GM23338 (cell line): ENCODE results near the gene AGER. TPM values are rescaled to one million over a fixed set of nuclear protein-coding genes. Genes with fewer than 3 reads are reported as not detected.

Experiments
- ATAC-seq: fragments of 200-7000 bp; cut with Tn5 transposase; 3 replicates; pipeline ENCODE4 v1.9.1; 2020
- DNase-seq: peaks from one replicate; pipeline ENCODE4 v3.0.0-alpha.2; 2015; ENCODE audit warnings: low spot score
- H2AFZ ChIP-seq: fragments of 200-600 bp; sonication (generic); 2 replicates; pipeline ENCODE4 v1.8.0; 2016; ENCODE audit warnings: antibody characterized with exemption, mild to moderate bottlenecking, moderate library complexity
- H3F3A ChIP-seq: fragments of 200-600 bp; sonication (generic); replicated peaks from 2 replicates; pipeline ENCODE4 v1.8.0; 2017; ENCODE audit warnings: antibody characterized with exemption, mixed run types, low read depth
- H3K27ac ChIP-seq: fragments of 200-600 bp; sonication (generic); 2 replicates; pipeline ENCODE4 v1.6.1; 2016; ENCODE audit warnings: low read depth
- H3K27me3 ChIP-seq: fragments of 200-600 bp; sonication (generic); 2 replicates; pipeline ENCODE4 v1.8.0; 2016; ENCODE audit warnings: mild to moderate bottlenecking, mixed run types, moderate library complexity; ENCODE audit not compliant: insufficient read depth
- H3K36me3 ChIP-seq: fragments of 200-600 bp; sonication (generic); 2 replicates; pipeline ENCODE4 v1.8.0; 2016; ENCODE audit warnings: mild to moderate bottlenecking; ENCODE audit not compliant: insufficient read depth
- H3K4me1 ChIP-seq: fragments of 200-600 bp; sonication (generic); 2 replicates; pipeline ENCODE4 v1.8.0; 2016; ENCODE audit warnings: mild to moderate bottlenecking, moderate library complexity; ENCODE audit not compliant: insufficient read depth
- H3K4me2 ChIP-seq: fragments of 200-600 bp; sonication (generic); 2 replicates; pipeline ENCODE4 v1.7.1; 2017; ENCODE audit warnings: mixed run types
- H3K4me3 ChIP-seq: fragments of 200-600 bp; sonication (generic); 2 replicates; pipeline ENCODE4 v1.6.1; 2016; ENCODE audit warnings: mixed run types
- H3K79me2 ChIP-seq: fragments of 200-600 bp; sonication (generic); replicated peaks from 2 replicates; pipeline ENCODE4 v1.8.0; 2017; ENCODE audit warnings: mild to moderate bottlenecking; ENCODE audit not compliant: insufficient read depth
- H3K9me2 ChIP-seq: fragments of 200-600 bp; sonication (generic); 2 replicates; pipeline ENCODE4 v1.8.0; 2017; ENCODE audit not compliant: insufficient read depth
- H4K20me1 ChIP-seq: fragments of 200-600 bp; sonication (generic); replicated peaks from 2 replicates; pipeline ENCODE4 v1.8.0; 2017; ENCODE audit warnings: mild to moderate bottlenecking; ENCODE audit not compliant: insufficient read depth
- H3K27ac Mint-ChIP-seq: 2 replicates; pipeline ENCODE4 v1.8.0; 2020; ENCODE audit warnings: inconsistent platforms, mild to moderate bottlenecking, moderate library complexity, mixed read lengths
- H3K27me3 Mint-ChIP-seq: 3 replicates; pipeline ENCODE4 v1.8.0; 2022; ENCODE audit warnings: low read depth, mild to moderate bottlenecking, moderate library complexity, mixed read lengths, inconsistent platforms; ENCODE audit not compliant: insufficient read depth, poor library complexity
- H3K36me3 Mint-ChIP-seq: 3 replicates; pipeline ENCODE4 v1.8.0; 2021; ENCODE audit warnings: low read depth, mild to moderate bottlenecking, inconsistent platforms, moderate library complexity, mixed read lengths
- H3K4me1 Mint-ChIP-seq: 3 replicates; pipeline ENCODE4 v1.8.0; 2020; ENCODE audit warnings: mild to moderate bottlenecking, inconsistent platforms, mixed read lengths
- H3K4me3 Mint-ChIP-seq: 3 replicates; pipeline ENCODE4 v1.8.0; 2021; ENCODE audit warnings: moderate library complexity, mild to moderate bottlenecking, inconsistent platforms, mixed read lengths
- H3K9me3 Mint-ChIP-seq: 3 replicates; pipeline ENCODE4 v1.8.0; 2020; ENCODE audit warnings: moderate library complexity, mild to moderate bottlenecking, inconsistent platforms, mixed read lengths
- CTCF ChIP-seq, 2 experiments: fragments of 200-600 bp in 1 of 2; sonication (generic) in 1 of 2; conservative IDR thresholded peaks; 2 replicates each; pipeline versions ENCODE4 v1.5.1 to v1.6.1; 2016 to 2017; ENCODE audit warnings: antibody characterized with exemption in 2 of 2, low read depth in 2 of 2, mild to moderate bottlenecking in 2 of 2, moderate library complexity in 1 of 2
- ETS1 ChIP-seq: IDR thresholded peaks from 2 replicates; pipeline ENCODE4 v1.6.1; 2016; ENCODE audit warnings: antibody characterized with exemption
- EZH2 ChIP-seq: fragments of 200-600 bp; sonication (generic); IDR thresholded peaks from one replicate; pipeline ENCODE4 v1.8.0; 2017; ENCODE audit warnings: antibody characterized with exemption, mild to moderate bottlenecking, low read depth; ENCODE audit not compliant: unreplicated experiment
- JUNB ChIP-seq: IDR thresholded peaks from one replicate; pipeline ENCODE4 v1.6.1; 2016; ENCODE audit warnings: antibody characterized with exemption; ENCODE audit not compliant: unreplicated experiment
- STAT1 ChIP-seq: IDR thresholded peaks from one replicate; pipeline ENCODE4 v1.6.1; 2016; ENCODE audit warnings: antibody characterized with exemption; ENCODE audit not compliant: unreplicated experiment
- ZNF331 ChIP-seq: fragments of 250-450 bp; sonication (Bioruptor Pico); IDR thresholded peaks from 2 replicates; pipeline ENCODE4 v1.5.0; 2020; ENCODE audit warnings: low read depth, mild to moderate bottlenecking, moderate library complexity
- ZNF462 ChIP-seq: fragments of 250-450 bp; sonication (Bioruptor Pico); IDR thresholded peaks from 2 replicates; pipeline ENCODE4 v1.5.0; 2020; ENCODE audit warnings: mild to moderate bottlenecking, moderate library complexity
- polyA plus RNA-seq: library from polyadenylated mRNA; unstranded; fragments of >200 nt; fragmentation: Nextera tagmentation; extraction: Ambion mirVana; gene quantifications from 2 replicates; pipeline ENCODE4 v1.2.1, GENCODE V29; 2016
- total RNA-seq: library from RNA; depleted of rRNA; stranded (reverse); fragments of >200 nt; shearing (Covaris generic); gene quantifications from 2 replicates; pipeline ENCODE4 v1.2.3, GENCODE V29; 2014

AGER gene
- total and polyA plus RNA-seq, 2 experiments from 2014 or later = 2.3 to 3.4 TPM

DNA sequence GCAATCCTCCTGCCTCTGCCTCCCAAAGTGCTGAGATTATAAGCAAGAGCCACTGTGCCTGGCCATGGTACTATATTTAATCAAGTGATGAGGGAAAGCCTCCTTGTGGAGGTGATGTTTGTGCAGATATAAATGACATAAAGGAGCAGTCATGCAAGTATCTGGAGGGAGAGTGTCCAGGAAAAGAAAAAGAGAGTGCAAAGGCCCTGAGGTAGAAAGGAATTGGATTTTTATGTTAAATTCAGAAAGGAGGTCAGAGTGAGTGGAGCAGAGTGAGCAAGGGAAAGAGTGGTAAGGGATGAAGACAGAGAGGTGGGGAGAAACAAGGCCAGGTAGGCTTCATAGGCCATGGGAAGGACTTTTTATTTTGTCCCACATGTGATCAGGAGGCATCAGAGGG is 46.6 kb downstream of the AGER start (continued):
- TF ChIP-seq ZNF462 (CRISPR knock-in tag) (no peak), ETS1 (no peak), ZNF331 (no peak), CTCF (conservative IDR thresholded peaks at IDR 0.05; ENCODE audit: low read depth in 2 of 2) (no peak), STAT1 (no peak)

- Histone ChIP-seq H4K20me1 (no peaks in the 10 kb centered on the region), H3K27ac (no peak overlapping the region), H2AFZ (no peak overlapping the region), H3K79me2 (peaks cover 7% of the 10 kb centered on the region; the same call in 1 of the 2 replicates), H3K36me3 (no peaks in the 10 kb centered on the region), H3K9me2 (no peaks in the 10 kb centered on the region), H3F3A (0 out of 2 replicates have a peak, but pooled peaks cover 3% of the 10 kb centered on the region), H3K4me3 (no peak overlapping the region), H3K4me1 (peaks cover 12% of the 10 kb centered on the region), H3K4me2 (no peak overlapping the region), H3K27me3 (no peaks in the 10 kb centered on the region)
- ATAC-seq (no peak), DNase-seq (no peak)
- Mint-ChIP-seq H3K27me3 (peaks cover 5% of the 10 kb centered on the region), H3K4me1 (peaks cover 9% of the 10 kb centered on the region; the same call in 2 of the 3 replicates), H3K4me3 (no peak overlapping the region), H3K27ac (no peak overlapping the region), H3K36me3 (no peaks in the 10 kb centered on the region), H3K9me3 (no peaks in the 10 kb centered on the region)
- no peak for TF ChIP-seq EZH2
- TF ChIP-seq JUNB = no peak
These were observed 50.3 kb downstream of the AGER start for GRCh38 chr6:32133786-32134185.
